Choroid plexus epithelial cell (primary cell): ENCODE results near the gene CCL21.
A peak's percentile ranks its signal among the peaks of the same experiment; 100 is the strongest.
"Not testable (repeated sequence)": the region's sequence is repeated elsewhere in the genome, so short reads cannot be mapped to it uniquely, and the experiment has no call there.

Experiments used
- DNase-seq: peaks from one replicate; pipeline ENCODE4 v3.0.0-alpha.2; 2010; ENCODE audit warnings: low read depth
- H3K4me3 ChIP-seq: 2 replicates; pipeline ENCODE4 v1.5.1; 2011; ENCODE audit warnings: low read depth, mild to moderate bottlenecking, control low read depth, low read length, moderate library complexity
- CTCF ChIP-seq: conservative IDR thresholded peaks from 2 replicates; pipeline ENCODE4 v1.5.1; 2011; ENCODE audit warnings: low read depth, mild to moderate bottlenecking, control low read depth, inconsistent platforms, low read length, moderate library complexity

The CCL21 gene

GRCh38 chr9:34710023-34710422, at the start of gene CCL21:
Gene CCL21, minus strand, starts transcription at chr9:34710136. Its CDS starts 70 bp downstream, at chr9:34710066.
- TF ChIP-seq CTCF, result no peak
- DNase-seq, result no peak
- no peak within 1 kb of the TSS for H3K4me3 ChIP-seq

DNA sequence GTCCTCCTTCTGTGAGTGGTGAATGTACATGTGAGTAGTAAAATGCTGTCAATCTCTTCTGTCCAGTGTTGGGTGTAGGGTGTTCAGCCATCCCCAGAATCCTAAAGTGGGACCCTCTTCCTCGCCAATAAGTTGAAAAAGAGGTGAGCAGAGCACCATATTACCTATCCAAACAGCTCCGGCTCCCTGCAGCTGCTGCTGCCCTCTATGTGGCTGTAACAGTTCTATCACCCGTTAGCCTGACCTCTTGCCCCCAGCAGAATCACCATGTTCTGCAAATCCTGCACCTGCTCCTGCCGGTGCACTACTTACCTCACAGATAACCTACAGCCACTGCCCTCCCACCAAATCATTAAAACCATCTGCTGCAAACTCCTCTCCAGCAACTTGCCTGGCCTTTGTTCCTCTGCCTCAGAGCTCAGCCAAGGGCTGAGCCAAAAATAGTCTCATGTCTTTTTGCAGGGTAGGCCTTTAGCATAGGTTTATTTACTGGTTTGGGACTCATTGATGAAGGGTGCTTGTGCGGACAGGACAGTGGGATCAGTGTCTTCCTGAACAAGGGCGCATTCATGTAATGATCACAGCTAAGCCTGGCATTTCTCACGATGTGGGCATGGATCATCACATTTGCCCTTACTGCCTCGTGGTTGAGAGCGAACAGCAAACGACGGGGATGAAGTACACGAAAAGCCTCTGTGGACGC, 49.6 kb upstream of the CCL21 start:
- no peak overlapping the region for H3K4me3 ChIP-seq
- TF ChIP-seq CTCF, result no peak
- no peak for DNase-seq

DNA sequence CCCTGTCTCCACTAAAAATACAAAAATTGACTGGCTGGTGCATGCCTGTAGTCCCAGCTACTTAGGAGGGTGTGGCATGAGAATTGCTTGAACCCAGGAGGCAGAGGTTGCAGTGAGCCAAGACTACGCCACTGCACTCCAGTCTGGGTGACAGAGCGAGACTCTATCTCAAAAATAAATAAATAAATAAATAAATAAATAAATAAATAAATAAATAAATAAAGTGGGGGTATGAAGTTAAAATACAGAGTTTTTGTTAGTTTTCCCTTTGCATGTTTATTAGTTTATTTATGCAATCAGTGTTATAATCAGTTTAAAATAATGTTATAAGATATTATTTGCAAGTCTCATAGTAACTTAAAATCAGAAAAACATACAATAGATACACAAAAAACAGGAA, 40.4 kb upstream of the CCL21 start:
- H3K4me3 ChIP-seq, DNase-seq: not testable (repeated sequence)

- no peak for TF ChIP-seq CTCF
- no peak for DNase-seq
- H3K4me3 ChIP-seq, result no peak overlapping the region
Measured at GRCh38 chr9:34746526-34746925, 36.6 kb upstream of the CCL21 start.

DNA sequence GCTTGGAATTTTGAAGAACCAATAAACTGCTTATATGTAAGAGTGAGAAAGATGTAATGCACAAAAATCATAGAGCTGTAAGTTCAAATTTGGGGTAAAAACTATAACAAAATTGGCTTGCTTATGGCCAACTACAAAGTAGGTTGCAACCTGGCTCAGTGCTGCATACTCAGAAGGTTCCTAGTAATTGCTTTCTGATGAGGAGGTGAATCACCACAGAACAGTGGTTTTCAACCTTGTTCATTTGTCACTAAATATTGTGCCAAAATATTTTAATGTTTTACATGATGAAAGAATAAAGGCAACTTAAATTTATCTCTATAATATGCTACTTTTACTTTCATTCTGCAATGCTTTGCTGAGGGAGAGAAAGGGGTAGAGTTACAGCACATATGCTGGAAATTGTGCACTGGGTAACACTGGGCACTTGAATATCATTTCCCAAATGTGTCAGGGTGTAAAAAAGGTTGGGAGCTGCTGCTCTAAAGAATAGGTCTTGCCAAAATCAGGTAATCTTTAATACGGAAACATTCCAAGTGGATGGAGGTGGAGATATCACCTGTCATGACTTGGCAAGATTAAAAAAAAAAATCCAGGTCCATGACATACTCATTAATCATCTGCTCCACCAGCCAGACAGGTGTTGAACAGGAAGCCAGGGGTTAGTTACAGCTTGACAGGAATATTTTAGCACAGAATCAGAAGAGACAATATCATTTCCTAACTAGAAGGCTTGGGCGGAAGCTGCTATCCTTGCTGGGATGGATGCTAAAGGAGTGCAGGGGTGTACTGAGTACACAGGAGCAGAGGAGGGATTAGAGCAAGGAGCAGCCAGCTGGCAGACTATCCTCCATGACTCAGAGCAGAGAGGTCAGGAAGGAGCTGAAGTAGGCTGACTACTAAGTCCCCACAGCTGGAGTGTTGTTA, 34.6 kb upstream of the CCL21 start:
- no peak overlapping the region for H3K4me3 ChIP-seq
- TF ChIP-seq CTCF, result no peak

DNA sequence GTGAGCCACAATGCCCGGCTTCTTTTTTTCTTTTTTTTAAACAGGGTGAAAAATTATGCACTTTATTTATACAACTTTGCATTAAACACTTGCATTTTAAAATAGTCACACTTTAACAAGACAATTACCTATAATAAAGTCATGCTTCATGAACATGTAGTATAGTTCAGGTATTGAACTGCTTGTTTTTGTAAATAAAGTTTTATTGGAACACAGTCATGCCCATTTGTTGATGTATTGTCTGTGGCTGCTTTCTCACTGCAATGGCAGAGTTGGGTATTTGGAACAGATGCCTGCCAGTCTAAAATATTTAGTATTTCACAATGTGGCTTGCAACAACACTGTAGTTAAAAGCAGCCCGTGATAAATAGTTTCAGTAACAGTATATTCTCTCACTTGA, 32.8 kb upstream of the CCL21 start:
- no peak for TF ChIP-seq CTCF
- no peak for DNase-seq
- H3K4me3 ChIP-seq, result no peak overlapping the region

More for the DNA sequence above, 34.6 kb upstream of the CCL21 start:
- DNase-seq, result peak; percentile 54

- peak; percentile 41 for DNase-seq
- no peak overlapping the region for H3K4me3 ChIP-seq
- TF ChIP-seq CTCF, result no peak
Measured at GRCh38 chr9:34741628-34742027, 31.7 kb upstream of the CCL21 start.

DNA sequence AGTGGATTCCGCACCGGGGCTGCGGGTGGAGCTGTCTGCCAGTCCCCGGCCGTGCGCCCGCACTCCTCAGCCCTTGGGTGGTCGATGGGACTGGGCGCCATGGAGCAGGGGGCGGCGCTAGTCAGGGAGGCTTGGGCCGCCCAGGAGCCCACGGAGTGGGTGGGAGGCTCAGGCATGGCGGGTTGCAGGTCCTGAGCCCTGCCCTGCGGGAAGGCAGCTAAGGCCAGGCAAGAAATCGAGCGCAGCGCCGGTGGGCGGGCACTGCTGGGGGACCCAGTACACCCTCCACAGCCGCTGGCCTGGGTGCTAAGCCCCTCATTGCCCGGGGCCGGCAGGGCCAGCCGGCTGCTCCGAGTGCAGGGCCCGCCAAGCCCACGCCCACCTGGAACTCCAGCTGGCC, 30.2 kb upstream of the CCL21 start:
- DNase-seq, H3K4me3 ChIP-seq: not testable (repeated sequence)
